HEK293 (cell line): Measurements from ENCODE around the gene SNAP47.
A peak's percentile ranks its signal among the peaks of the same experiment; 100 is the strongest.

Experiments
- GLIS1 ChIP-seq: fragments of 450-650 bp; formaldehyde crosslinking; IDR thresholded peaks from 2 replicates; pipeline ENCODE4 v1.5.1; 2016; ENCODE audit warnings: missing biosample characterization, missing genetic modification characterization
- IKZF3 ChIP-seq: fragments of 450-650 bp; IDR thresholded peaks from 2 replicates; pipeline ENCODE4 v1.5.0; 2018; ENCODE audit warnings: missing biosample characterization, mild to moderate bottlenecking, missing genetic modification characterization, moderate library complexity
- KLF7 ChIP-seq: fragments of 450-650 bp; formaldehyde crosslinking; IDR thresholded peaks from 2 replicates; pipeline ENCODE4 v1.5.1; 2016; ENCODE audit warnings: missing biosample characterization, missing genetic modification characterization, borderline replicate concordance
- KLF8 ChIP-seq: fragments of 450-650 bp; formaldehyde crosslinking; IDR thresholded peaks from 2 replicates; pipeline ENCODE4 v1.5.1; 2016; ENCODE audit warnings: missing biosample characterization, missing genetic modification characterization
- SCRT1 ChIP-seq: fragments of 450-650 bp; formaldehyde crosslinking; IDR thresholded peaks from 2 replicates; pipeline ENCODE4 v1.5.1; 2016; ENCODE audit warnings: missing biosample characterization, missing genetic modification characterization, borderline replicate concordance
- YY1 ChIP-seq: fragments of 450-650 bp; formaldehyde crosslinking; IDR thresholded peaks from 2 replicates; pipeline ENCODE4 v1.5.1; 2018; ENCODE audit warnings: missing biosample characterization, missing genetic modification characterization
- ZBTB1 ChIP-seq: fragments of 450-650 bp; formaldehyde crosslinking; IDR thresholded peaks from 2 replicates; pipeline ENCODE4 v1.5.1; 2016; ENCODE audit warnings: missing biosample characterization, missing genetic modification characterization
- ZBTB20 ChIP-seq: fragments of 450-650 bp; formaldehyde crosslinking; IDR thresholded peaks from 2 replicates; pipeline ENCODE4 v1.5.1; 2016; ENCODE audit warnings: missing biosample characterization, missing genetic modification characterization
- ZBTB26 ChIP-seq: fragments of 450-650 bp; formaldehyde crosslinking; optimal IDR thresholded peaks from 2 replicates; pipeline ENCODE3; 2016; ENCODE audit warnings: missing biosample characterization, mild to moderate bottlenecking, missing genetic modification characterization
- ZBTB8A ChIP-seq: fragments of 450-650 bp; formaldehyde crosslinking; IDR thresholded peaks from 2 replicates; pipeline ENCODE4 v1.5.1; 2016; ENCODE audit warnings: missing biosample characterization, missing genetic modification characterization
- ZEB2 ChIP-seq: fragments of 450-650 bp; formaldehyde crosslinking; IDR thresholded peaks from 2 replicates; pipeline ENCODE4 v1.5.1; 2016; ENCODE audit warnings: missing biosample characterization, missing genetic modification characterization
- ZNF114 ChIP-seq: fragments of 450-650 bp; formaldehyde crosslinking; IDR thresholded peaks from 2 replicates; pipeline ENCODE4 v1.5.0; 2017; ENCODE audit warnings: missing biosample characterization, missing genetic modification characterization
- ZNF175 ChIP-seq: fragments of 450-650 bp; formaldehyde crosslinking; IDR thresholded peaks from 2 replicates; pipeline ENCODE4 v1.5.1; 2016; ENCODE audit warnings: missing biosample characterization, missing genetic modification characterization
- ZNF2 ChIP-seq: fragments of 450-650 bp; formaldehyde crosslinking; IDR thresholded peaks from 2 replicates; pipeline ENCODE4 v1.5.1; 2016; ENCODE audit warnings: missing biosample characterization, missing genetic modification characterization
- ZNF221 ChIP-seq: fragments of 450-650 bp; formaldehyde crosslinking; IDR thresholded peaks from 2 replicates; pipeline ENCODE4 v1.5.1; 2017; ENCODE audit warnings: missing biosample characterization, missing genetic modification characterization, borderline replicate concordance
- ZNF223 ChIP-seq: fragments of 450-650 bp; formaldehyde crosslinking; IDR thresholded peaks from 2 replicates; pipeline ENCODE4 v1.5.1; 2016; ENCODE audit warnings: missing biosample characterization, missing genetic modification characterization
- ZNF239 ChIP-seq: fragments of 450-650 bp; formaldehyde crosslinking; IDR thresholded peaks from 2 replicates; pipeline ENCODE4 v1.5.1; 2016; ENCODE audit warnings: missing biosample characterization, missing genetic modification characterization
- ZNF394 ChIP-seq: fragments of 450-650 bp; formaldehyde crosslinking; IDR thresholded peaks from 2 replicates; pipeline ENCODE4 v1.5.1; 2016; ENCODE audit warnings: missing biosample characterization, missing genetic modification characterization, mild to moderate bottlenecking, moderate library complexity, borderline replicate concordance
- ZNF530 ChIP-seq: fragments of 450-650 bp; formaldehyde crosslinking; IDR thresholded peaks from 2 replicates; pipeline ENCODE4 v1.5.1; 2016; ENCODE audit warnings: low read depth, missing biosample characterization, missing genetic modification characterization
- ZNF544 ChIP-seq: fragments of 450-650 bp; formaldehyde crosslinking; IDR thresholded peaks from 2 replicates; pipeline ENCODE4 v1.5.0; 2017; ENCODE audit warnings: missing biosample characterization, missing genetic modification characterization
- ZNF548 ChIP-seq: fragments of 450-650 bp; formaldehyde crosslinking; IDR thresholded peaks from 2 replicates; pipeline ENCODE4 v1.5.1; 2016; ENCODE audit warnings: missing biosample characterization, missing genetic modification characterization
- ZNF561 ChIP-seq: fragments of 450-650 bp; IDR thresholded peaks from 2 replicates; pipeline ENCODE4 v1.5.1; 2018; ENCODE audit warnings: missing biosample characterization, missing genetic modification characterization, borderline replicate concordance
- ZNF571 ChIP-seq: fragments of 450-650 bp; formaldehyde crosslinking; IDR thresholded peaks from 2 replicates; pipeline ENCODE4 v1.5.0; 2017; ENCODE audit warnings: missing biosample characterization, missing genetic modification characterization
- ZNF585B ChIP-seq: fragments of 450-650 bp; formaldehyde crosslinking; IDR thresholded peaks from 2 replicates; pipeline ENCODE4 v1.5.1; 2016; ENCODE audit warnings: missing biosample characterization, missing genetic modification characterization
- ZNF623 ChIP-seq: fragments of 450-650 bp; formaldehyde crosslinking; IDR thresholded peaks from 2 replicates; pipeline ENCODE4 v1.5.1; 2016; ENCODE audit warnings: missing biosample characterization, missing genetic modification characterization
- ZNF624 ChIP-seq: fragments of 450-650 bp; formaldehyde crosslinking; IDR thresholded peaks from 2 replicates; pipeline ENCODE4 v1.5.1; 2017; ENCODE audit warnings: missing biosample characterization, missing genetic modification characterization
- ZNF776 ChIP-seq: fragments of 450-650 bp; formaldehyde crosslinking; IDR thresholded peaks from 2 replicates; pipeline ENCODE4 v1.5.0; 2017; ENCODE audit warnings: missing biosample characterization, missing genetic modification characterization, borderline replicate concordance
- ZNF791 ChIP-seq: fragments of 450-650 bp; formaldehyde crosslinking; IDR thresholded peaks from 2 replicates; pipeline ENCODE4 v1.5.1; 2016; ENCODE audit warnings: missing biosample characterization, missing genetic modification characterization
- ZXDB ChIP-seq: fragments of 450-650 bp; formaldehyde crosslinking; IDR thresholded peaks from 2 replicates; pipeline ENCODE4 v1.5.1; 2016; ENCODE audit warnings: missing biosample characterization, missing genetic modification characterization
- TF ChIP-seq, protein P1 (sequence below): fragments of 450-650 bp; formaldehyde crosslinking; IDR thresholded peaks from 2 replicates; pipeline ENCODE4 v1.5.1; 2016; ENCODE audit warnings: missing biosample characterization, missing genetic modification characterization
- TF ChIP-seq, protein P2 (sequence below): fragments of 450-650 bp; formaldehyde crosslinking; IDR thresholded peaks from 2 replicates; pipeline ENCODE4 v1.5.1; 2016; ENCODE audit warnings: missing biosample characterization, missing genetic modification characterization
- TF ChIP-seq, protein P3 (sequence below): fragments of 450-650 bp; formaldehyde crosslinking; IDR thresholded peaks from 2 replicates; pipeline ENCODE4 v1.5.1; 2016; ENCODE audit warnings: missing biosample characterization, missing genetic modification characterization
- TF ChIP-seq, protein P4 (sequence below): fragments of 450-650 bp; formaldehyde crosslinking; IDR thresholded peaks from 2 replicates; pipeline ENCODE4 v1.5.1; 2017; ENCODE audit warnings: missing biosample characterization, mild to moderate bottlenecking, missing genetic modification characterization, moderate library complexity

SNAP47 gene

DNA sequence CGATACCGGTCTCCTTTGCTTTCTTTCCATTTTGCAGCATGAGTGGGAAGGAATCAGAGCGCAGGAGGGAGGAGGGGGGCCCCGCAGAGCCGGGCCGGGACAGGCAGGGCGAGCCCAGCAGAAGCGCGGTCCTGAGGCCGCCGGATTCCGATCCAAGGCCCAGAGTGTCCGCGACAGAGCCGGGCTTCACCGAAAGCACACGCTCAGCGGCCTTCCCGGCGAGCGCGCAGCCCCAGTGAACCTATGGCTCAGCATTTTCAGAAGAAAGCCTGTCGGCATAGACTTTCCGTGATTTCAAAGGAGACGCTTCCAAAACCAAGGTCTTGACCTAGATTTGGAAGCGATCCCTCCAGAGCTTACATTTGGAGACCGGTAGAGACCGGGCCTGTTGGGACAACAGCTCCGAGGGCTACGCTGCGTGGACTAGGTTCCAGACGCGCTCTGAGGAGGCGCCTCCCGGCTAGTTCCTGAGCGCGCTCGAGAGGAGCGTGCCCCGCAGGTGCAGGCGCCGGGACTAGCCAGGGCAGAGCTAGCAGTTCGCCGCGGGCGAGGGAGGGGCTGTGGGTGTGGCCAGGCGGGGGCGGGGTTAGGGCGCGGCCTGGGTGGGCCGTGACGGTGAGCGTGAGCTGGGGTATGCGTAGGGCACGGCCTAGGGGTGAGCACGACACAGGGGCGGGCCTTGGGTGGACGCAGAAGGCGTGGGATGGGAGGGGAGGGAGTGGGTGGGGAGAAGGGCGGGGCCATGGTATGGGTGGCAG lies 52.5 kb downstream of the SNAP47 start (continued):
- TF ChIP-seq GLIS1 (tag by site-specific recombination): peak; percentile 87
- TF ChIP-seq ZNF791: no peak
- no peak for TF ChIP-seq ZNF223 (tag by site-specific recombination)
- TF ChIP-seq ZNF561 (tag by site-specific recombination): no peak
- TF ChIP-seq ZNF239: no peak
- TF ChIP-seq, protein P1, sequence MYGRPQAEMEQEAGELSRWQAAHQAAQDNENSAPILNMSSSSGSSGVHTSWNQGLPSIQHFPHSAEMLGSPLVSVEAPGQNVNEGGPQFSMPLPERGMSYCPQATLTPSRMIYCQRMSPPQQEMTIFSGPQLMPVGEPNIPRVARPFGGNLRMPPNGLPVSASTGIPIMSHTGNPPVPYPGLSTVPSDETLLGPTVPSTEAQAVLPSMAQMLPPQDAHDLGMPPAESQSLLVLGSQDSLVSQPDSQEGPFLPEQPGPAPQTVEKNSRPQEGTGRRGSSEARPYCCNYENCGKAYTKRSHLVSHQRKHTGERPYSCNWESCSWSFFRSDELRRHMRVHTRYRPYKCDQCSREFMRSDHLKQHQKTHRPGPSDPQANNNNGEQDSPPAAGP (tag by site-specific recombination): peak; percentile 71
- no peak for TF ChIP-seq ZBTB8A (tag by site-specific recombination)
- TF ChIP-seq, protein P2, sequence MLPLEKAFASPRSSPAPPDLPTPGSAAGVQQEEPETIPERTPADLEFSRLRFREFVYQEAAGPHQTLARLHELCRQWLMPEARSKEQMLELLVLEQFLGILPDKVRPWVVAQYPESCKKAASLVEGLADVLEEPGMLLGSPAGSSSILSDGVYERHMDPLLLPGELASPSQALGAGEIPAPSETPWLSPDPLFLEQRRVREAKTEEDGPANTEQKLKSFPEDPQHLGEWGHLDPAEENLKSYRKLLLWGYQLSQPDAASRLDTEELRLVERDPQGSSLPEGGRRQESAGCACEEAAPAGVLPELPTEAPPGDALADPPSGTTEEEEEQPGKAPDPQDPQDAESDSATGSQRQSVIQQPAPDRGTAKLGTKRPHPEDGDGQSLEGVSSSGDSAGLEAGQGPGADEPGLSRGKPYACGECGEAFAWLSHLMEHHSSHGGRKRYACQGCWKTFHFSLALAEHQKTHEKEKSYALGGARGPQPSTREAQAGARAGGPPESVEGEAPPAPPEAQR (tag by site-specific recombination): no peak
- TF ChIP-seq, protein P3, sequence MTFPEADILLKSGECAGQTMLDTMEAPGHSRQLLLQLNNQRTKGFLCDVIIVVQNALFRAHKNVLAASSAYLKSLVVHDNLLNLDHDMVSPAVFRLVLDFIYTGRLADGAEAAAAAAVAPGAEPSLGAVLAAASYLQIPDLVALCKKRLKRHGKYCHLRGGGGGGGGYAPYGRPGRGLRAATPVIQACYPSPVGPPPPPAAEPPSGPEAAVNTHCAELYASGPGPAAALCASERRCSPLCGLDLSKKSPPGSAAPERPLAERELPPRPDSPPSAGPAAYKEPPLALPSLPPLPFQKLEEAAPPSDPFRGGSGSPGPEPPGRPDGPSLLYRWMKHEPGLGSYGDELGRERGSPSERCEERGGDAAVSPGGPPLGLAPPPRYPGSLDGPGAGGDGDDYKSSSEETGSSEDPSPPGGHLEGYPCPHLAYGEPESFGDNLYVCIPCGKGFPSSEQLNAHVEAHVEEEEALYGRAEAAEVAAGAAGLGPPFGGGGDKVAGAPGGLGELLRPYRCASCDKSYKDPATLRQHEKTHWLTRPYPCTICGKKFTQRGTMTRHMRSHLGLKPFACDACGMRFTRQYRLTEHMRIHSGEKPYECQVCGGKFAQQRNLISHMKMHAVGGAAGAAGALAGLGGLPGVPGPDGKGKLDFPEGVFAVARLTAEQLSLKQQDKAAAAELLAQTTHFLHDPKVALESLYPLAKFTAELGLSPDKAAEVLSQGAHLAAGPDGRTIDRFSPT (tag by site-specific recombination): peak; percentile 77
- TF ChIP-seq IKZF3 (tag by site-specific recombination): 0 out of 2 replicates have a peak, but pooled peaks have one; percentile 39
- no peak; the same call in 1 of the 2 replicates for TF ChIP-seq ZXDB
- no peak for TF ChIP-seq YY1 (tag by site-specific recombination)
- TF ChIP-seq KLF7: peak; percentile 94; the same call in 1 of the 2 replicates
- TF ChIP-seq ZBTB20 (tag by site-specific recombination): no peak
- TF ChIP-seq ZNF394 (tag by site-specific recombination): no peak
- no peak for TF ChIP-seq ZNF776
- peak; percentile 36; the same call in 1 of the 2 replicates for TF ChIP-seq ZNF2
- peak; percentile 90 for TF ChIP-seq ZBTB26
- no peak for TF ChIP-seq SCRT1 (tag by site-specific recombination)
- TF ChIP-seq KLF8 (tag by site-specific recombination): peak; percentile 99
- TF ChIP-seq ZEB2 (tag by site-specific recombination): peak; percentile 54
- TF ChIP-seq ZNF175 (tag by site-specific recombination): no peak
- TF ChIP-seq ZBTB1: no peak
- no peak for TF ChIP-seq ZNF548 (tag by site-specific recombination)
- TF ChIP-seq, protein P4, sequence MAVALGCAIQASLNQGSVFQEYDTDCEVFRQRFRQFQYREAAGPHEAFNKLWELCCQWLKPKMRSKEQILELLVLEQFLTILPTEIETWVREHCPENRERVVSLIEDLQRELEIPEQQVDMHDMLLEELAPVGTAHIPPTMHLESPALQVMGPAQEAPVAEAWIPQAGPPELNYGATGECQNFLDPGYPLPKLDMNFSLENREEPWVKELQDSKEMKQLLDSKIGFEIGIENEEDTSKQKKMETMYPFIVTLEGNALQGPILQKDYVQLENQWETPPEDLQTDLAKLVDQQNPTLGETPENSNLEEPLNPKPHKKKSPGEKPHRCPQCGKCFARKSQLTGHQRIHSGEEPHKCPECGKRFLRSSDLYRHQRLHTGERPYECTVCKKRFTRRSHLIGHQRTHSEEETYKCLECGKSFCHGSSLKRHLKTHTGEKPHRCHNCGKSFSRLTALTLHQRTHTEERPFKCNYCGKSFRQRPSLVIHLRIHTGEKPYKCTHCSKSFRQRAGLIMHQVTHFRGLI (tag by site-specific recombination): peak; percentile 7; the same call in 1 of the 2 replicates
- no peak for TF ChIP-seq ZNF571 (tag by site-specific recombination)
- 0 out of 2 replicates have a peak, but pooled peaks have one; percentile 24 for TF ChIP-seq ZNF623 (tag by site-specific recombination)
- no peak for TF ChIP-seq ZNF544 (tag by site-specific recombination)
- no peak for TF ChIP-seq ZNF114
- TF ChIP-seq ZNF624 (tag by site-specific recombination): no peak
- TF ChIP-seq ZNF585B (tag by site-specific recombination): no peak
- no peak for TF ChIP-seq ZNF221 (tag by site-specific recombination)
- no peak for TF ChIP-seq ZNF530 (tag by site-specific recombination)
